Neural progenitor cell (in vitro differentiated cells): ENCODE measurements around the gene ARID4A.

Experiments
- CTCF ChIP-seq: fragments of 200-600 bp; sonication (generic); IDR thresholded peaks from 2 replicates; pipeline ENCODE4 v1.5.1; 2017; ENCODE audit warnings: antibody characterized with exemption, mild to moderate bottlenecking
- EZH2phosphoT487 ChIP-seq: fragments of 200-600 bp; sonication (generic); IDR thresholded peaks from 2 replicates; pipeline ENCODE4 v1.6.1; 2017; ENCODE audit warnings: antibody characterized with exemption

GRCh38 chr14:58280954-58281787 lies 17.2 kb upstream of the ARID4A start:
- TF ChIP-seq EZH2phosphoT487 = no peak
- TF ChIP-seq CTCF = no peak
